Colonic mucosa (tissue), 4 donors: ENCODE data around the gene GPR87. TPM values are rescaled to one million over a fixed set of nuclear protein-coding genes. Genes with fewer than 3 reads are reported as not detected.

Source experiments
- DNase-seq: peaks from one replicate; pipeline ENCODE4 v3.0.0-alpha.2; 2020
- H3K27ac ChIP-seq: fragments of 200-600 bp; one replicate; pipeline ENCODE4 v1.8.0; 2021
- H3K27me3 ChIP-seq: fragments of 200-600 bp; one replicate; pipeline ENCODE4 v1.8.0; 2021
- H3K36me3 ChIP-seq: fragments of 200-600 bp; one replicate; pipeline ENCODE4 v1.8.0; 2021
- H3K4me1 ChIP-seq: fragments of 200-600 bp; one replicate; pipeline ENCODE4 v1.8.0; 2021; ENCODE audit warnings: mild to moderate bottlenecking
- H3K4me3 ChIP-seq: fragments of 200-600 bp; one replicate; pipeline ENCODE4 v1.8.0; 2021
- H3K9ac ChIP-seq, 2 donors: one replicate each; pipeline ENCODE4 v1.7.0; 2013; ENCODE audit warnings: control low read depth in 2 of 2, low read depth in 2 of 2, low read length in 2 of 2
- H3K9me3 ChIP-seq: fragments of 200-600 bp; one replicate; pipeline ENCODE4 v1.8.0; 2021
- CTCF ChIP-seq: fragments of 200-600 bp; IDR thresholded peaks from one replicate; pipeline ENCODE4 v1.8.0; 2022; ENCODE audit warnings: antibody characterized with exemption, mild to moderate bottlenecking
- intact Hi-C: fragments of 100-400 bp; cut with DNase I; formaldehyde crosslinking; loops from one replicate; pipeline ENCODE4 v1.14.1; 2022
- total RNA-seq, 2 donors: library from RNA; stranded (reverse); fragmentation: NEBNext Ultra II Directional in 1 of 2; extraction: Animal tissue kit (Norgen Biotek cat#: 25700) in 1 of 2; gene quantifications; one replicate each; pipeline ENCODE4 v1.2.1, GENCODE V29; 2021
- donor health status: healthy.
- donor health status: DM: no; HTN: no; CAD: no.
- donor health status: DM: no; HTN: no; CAD: no.

Gene GPR87
- total RNA-seq, 2 donors from 2014 or later = not detected

GRCh38 chr3:151293127-151293526 lies 23.5 kb downstream of the GPR87 start:
- Histone ChIP-seq H3K4me1 (no peaks in the 10 kb centered on the region), H3K36me3 (no peaks in the 10 kb centered on the region), H3K4me3 (no peak overlapping the region), H3K9ac (no peak overlapping the region), H3K27me3 (no peaks in the 10 kb centered on the region), H3K27ac (no peak overlapping the region), H3K9me3 (no peaks in the 10 kb centered on the region)
- no peak for TF ChIP-seq CTCF
- DNase-seq = no peak
- intact Hi-C loops = no loop called here

DNA sequence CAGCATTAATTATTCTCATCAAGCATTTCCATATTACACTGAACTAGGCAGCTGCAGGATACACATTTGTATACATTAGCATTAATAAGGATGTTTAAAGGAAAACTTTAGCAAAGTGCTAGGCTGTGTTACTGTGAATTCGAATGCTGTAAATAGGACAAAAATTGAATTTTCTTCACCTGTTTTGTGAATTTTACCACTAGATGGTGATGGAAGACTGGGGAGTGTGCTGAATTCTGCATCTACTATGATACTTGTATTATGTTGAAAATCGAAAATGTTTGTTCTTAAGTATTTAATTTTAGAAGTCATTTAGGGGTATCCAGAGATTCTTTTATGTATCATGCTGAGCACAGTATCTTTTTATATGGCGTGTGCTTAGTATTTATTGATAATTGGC lies 25.9 kb downstream of the GPR87 start:
- Histone ChIP-seq H3K9me3 (no peaks in the 10 kb centered on the region), H3K36me3 (no peaks in the 10 kb centered on the region), H3K27ac (no peak overlapping the region), H3K4me3 (no peak overlapping the region), H3K4me1 (no peaks in the 10 kb centered on the region), H3K9ac (no peak overlapping the region), H3K27me3 (no peaks in the 10 kb centered on the region)
- intact Hi-C loops = no loop called here
- no peak for DNase-seq
- no peak for TF ChIP-seq CTCF

DNA sequence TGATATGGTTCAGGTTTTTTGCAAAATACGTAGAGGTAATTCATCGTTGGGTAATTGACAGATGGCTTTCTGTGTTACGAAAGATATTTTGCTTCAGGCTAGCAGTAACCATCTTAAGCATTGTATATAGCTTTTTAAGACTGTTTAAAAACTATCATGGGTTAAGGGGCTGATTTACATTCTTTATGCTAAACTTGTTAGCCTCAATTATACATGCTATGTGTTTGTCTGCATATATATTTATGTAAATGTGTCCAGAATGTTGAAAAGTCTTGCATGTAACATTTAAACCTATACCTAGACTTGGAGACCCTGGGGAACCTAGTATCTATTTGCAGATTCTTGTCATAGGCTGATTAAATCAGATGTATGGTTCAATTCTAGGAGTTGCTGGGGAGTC lies 27.2 kb downstream of the GPR87 start:
- no peak overlapping the region for H3K27ac ChIP-seq
- TF ChIP-seq CTCF = no peak
- no peaks in the 10 kb centered on the region for H3K4me1 ChIP-seq
- no peaks in the 10 kb centered on the region for H3K36me3 ChIP-seq
- no peak overlapping the region for H3K4me3 ChIP-seq
- H3K9ac ChIP-seq = no peak overlapping the region
- H3K27me3 ChIP-seq = no peaks in the 10 kb centered on the region
- no peaks in the 10 kb centered on the region for H3K9me3 ChIP-seq
- intact Hi-C loops = no loop called here
- DNase-seq = no peak

- H3K36me3 ChIP-seq = no peaks in the 10 kb centered on the region
- intact Hi-C loops = no loop called here
- H3K4me1 ChIP-seq = no peaks in the 10 kb centered on the region
- no peaks in the 10 kb centered on the region for H3K27me3 ChIP-seq
- no peaks in the 10 kb centered on the region for H3K9me3 ChIP-seq
- TF ChIP-seq CTCF = no peak
- no peak overlapping the region for H3K27ac ChIP-seq
- H3K9ac ChIP-seq = no peak overlapping the region
- no peak for DNase-seq
- no peak overlapping the region for H3K4me3 ChIP-seq
Observed at GRCh38 chr3:151285940-151286339, 30.7 kb downstream of the GPR87 start.

DNA sequence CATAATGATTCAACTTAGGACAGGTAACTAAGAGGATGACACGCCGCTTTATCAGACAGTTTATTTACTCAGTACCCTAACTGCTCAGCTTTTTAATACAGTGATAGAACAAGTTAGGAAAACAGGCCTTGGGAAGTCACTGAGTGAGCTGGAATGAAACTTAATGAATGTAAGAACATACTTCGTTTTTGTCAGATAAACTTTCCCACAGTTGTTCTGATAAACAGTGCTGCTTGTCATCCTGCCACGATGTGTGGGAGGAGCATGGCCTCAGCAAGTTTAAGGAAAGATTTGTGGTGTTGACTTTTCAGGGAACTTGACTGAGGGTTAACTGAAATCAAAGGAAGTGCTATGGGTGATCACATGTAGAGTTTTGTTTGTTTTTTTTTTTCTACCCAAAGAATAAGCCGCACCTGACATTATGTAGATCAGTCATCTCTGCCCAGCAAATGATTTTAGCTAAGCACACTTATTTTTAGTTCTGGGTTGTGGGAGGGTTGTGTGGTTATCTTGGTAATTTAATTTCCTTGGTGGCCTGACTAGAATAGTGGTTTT lies 32.6 kb downstream of the GPR87 start:
- DNase-seq = peak; percentile 28
- Histone ChIP-seq H3K4me1 (no peaks in the 10 kb centered on the region), H3K27me3 (no peaks in the 10 kb centered on the region), H3K9me3 (no peaks in the 10 kb centered on the region), H3K9ac (no peak overlapping the region), H3K36me3 (no peaks in the 10 kb centered on the region), H3K27ac (peak overlapping the region; percentile 20), H3K4me3 (no peak overlapping the region)
- TF ChIP-seq CTCF = no peak
- intact Hi-C loops = loop anchor here (2.0 to 5.0 kb wide), 2 partner anchors 57 to 115 kb away; no protein-coding TSS in a partner anchor
